Activated CD4-positive, alpha-beta T cell treated with anti-CD3 and anti-CD28 coated beads, Interleukin-2, Interleukin-4, amounts not matched to agents 100 ng/mL and 50 ng/mL, durations not matched to agents 16 hours and 8 hours (primary cell): Measurements from ENCODE around the gene MAN2A2.

Source experiments
- DNase-seq: peaks from one replicate; pipeline ENCODE4 v3.0.0-alpha.2; 2020; ENCODE audit warnings: low spot score

The MAN2A2 gene

DNA sequence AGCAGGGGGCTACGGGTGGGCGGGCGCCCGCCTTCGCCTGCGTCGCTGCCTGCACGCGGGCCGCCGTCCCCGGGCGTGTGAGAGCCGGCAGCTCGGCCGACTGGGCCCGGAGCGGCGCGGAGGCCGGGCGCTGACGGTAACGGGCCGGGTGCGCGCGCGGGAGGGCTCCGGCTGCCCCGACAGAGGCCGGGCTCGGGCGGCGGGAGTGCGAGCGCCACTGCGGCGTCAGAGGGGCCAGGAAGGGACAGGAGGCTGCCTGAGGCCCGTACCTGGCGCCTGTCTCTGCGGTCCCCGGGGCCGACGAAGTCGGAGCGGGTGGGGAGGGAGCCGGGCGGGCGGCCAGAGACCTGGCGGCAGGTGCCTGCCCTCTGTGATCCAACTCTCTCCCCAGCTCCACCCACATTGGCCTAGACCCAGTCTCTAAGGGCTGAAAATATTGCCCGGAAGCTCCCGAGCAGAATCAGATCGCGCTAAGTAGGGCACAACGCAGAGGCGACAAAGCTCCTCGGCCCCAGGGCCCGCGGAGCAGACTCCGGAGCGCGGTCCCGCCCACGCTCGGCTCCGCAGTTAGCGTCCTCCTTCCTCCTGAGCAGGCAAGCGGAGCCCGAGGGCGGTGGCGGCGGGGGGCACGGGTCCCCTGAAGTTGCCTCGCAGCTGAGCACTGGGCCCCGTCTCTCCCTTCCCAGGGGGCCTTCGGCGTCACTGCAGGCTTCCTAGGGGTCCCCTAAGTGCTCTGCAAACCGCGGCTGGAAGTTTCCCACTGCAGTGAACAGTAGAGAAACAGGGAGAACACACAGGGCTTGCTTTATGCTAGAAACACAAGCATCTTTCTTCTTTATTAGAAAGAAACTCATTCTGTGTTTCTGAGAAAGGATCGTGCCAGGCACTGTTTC lies at the start of gene MAN2A2:
MAN2A2 (plus strand) TSS at position 463 of the 893 bp plus-strand sequence. CDS start 906 bp downstream, outside the sequence.
- DNase-seq = peak; percentile 80

DNA sequence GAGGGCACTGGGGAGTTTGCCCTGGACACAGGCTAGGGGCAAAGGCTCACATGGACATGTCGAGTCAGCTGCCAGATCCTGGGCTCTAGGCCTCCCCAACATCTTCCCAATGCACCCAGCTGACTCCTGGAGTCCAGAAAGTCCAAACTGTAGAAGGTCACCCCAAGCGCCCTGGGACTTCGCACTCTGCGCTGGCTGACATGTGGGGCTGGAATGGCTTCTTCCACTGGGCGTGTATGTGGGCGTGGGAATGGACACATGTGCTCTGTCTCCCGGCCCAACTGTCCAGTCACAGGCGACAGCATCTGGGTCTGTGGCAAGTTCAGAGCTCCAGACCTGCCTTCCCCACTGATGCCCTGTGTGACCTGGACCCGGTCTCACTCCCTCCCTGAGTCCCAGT lies 48.0 kb upstream of the MAN2A2 start:
- no peak for DNase-seq

DNA sequence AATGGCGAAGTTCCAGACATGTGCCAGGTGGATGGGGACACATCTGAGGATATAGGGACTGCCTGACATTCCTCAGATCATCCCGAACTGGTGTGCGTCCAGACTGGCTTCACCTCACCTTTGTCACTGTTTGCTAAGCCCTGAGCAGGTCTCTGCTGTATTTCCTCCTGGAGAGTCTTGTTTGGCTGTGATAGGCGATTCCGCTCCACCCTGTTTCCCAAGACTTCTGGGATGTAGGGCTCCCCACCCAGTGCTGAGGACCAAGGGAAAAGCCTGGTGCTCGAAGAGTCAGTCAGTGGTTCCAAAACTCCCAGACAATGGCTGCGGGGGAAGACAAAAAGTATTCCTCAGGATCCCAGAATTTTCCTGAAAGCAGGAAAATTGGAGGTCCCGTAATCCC lies 45.8 kb upstream of the MAN2A2 start:
- no peak for DNase-seq

- no peak for DNase-seq
These were observed 45.1 kb upstream of the MAN2A2 start for GRCh38 chr15:90857883-90858443.

DNA sequence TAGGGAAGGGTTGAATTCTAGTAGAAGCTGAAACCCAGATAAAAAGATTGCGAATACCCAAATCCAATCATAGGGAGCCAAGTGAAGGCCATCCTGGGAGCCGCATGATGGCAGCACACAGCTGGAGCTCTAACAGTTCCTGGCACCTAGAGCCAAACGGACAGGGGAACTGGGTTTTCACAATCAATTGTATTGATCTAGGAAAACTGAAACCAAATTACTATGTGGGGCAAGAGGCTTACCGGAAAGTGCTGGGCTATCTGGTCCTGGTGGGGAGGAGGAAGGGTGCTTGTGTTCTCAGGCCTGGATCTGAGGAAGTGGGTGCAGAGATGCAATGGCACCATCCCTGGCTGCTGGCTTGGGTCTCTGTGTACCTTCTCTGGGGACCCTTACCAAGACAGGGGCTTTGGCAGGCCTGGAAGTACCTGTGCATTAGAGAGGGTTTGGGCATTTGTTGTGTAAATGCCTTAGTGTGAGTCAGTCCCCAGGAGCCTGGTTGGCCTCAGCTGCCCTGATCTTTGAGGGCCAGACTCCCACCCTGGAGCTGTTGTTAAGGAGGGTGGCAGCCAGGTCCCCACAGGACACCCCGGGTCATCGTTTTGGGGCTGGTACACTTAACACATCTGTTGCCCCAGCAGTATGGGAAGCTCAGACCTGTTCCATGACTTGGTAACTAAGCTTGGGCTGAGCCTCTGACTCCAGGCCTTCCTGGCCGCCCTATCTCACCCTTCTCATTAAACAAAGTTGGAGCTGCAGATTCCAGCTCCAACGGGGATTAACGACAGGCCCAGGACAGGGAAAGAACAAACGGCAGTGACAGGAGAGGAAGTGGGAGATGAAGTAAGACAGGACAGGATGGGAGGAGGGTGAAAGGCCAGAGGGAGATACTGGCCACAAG lies 43.6 kb upstream of the MAN2A2 start:
- DNase-seq = no peak

- no peak for DNase-seq
These were observed 42.7 kb upstream of the MAN2A2 start for GRCh38 chr15:90860450-90860849.

DNA sequence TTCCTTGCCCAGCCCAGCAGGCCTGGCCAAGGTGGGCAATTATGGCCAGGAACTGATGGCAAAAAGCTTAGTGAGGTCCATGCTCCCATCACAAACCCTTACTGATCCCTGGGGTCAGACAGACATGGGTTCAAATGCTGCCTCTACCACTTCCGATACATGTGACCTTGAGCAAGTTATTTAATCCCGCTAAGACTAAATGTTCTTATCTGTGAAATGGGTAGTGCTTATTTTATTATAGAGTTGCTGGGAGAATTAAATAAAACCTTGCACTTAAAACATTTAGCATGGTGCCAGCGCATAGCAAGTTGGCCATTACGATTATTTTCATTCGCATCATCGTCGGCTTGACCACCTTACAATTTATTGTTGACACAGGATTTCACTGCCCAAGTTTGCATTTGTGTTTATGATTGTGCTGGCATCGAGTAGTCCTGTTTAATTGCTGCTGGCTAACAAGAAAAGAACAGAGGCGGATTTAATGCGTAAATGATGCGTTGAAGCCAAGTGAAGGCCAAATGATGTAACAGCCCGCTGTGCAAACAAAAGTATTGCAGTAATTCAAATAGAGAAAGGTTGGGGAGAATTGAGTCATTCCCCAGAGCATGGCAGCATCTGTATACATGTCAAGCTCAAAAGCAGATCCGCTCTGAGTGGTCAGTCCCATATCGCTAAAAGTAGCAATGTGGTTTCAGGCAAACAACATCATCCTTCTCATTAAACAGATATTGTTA lies 42.0 kb upstream of the MAN2A2 start:
- DNase-seq = peak; percentile 62

DNA sequence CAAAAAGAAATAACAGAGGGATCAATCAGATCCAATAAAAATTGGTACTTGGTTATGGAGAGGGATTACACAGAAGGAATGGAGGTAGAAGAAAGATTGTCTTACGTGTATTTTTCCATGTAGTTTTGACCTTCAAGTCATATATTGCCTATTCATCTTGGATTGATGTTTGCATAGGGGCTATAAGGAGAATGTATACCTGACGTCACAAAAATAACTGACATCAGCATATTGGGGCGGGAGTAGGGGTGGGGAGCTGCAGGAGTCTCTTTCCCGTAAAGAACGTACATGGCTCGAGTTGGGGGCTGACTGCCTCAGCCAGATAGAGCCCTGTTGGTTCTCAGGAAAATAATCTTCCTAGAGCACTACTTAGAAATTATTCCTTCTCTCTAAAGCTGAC lies 40.6 kb upstream of the MAN2A2 start:
- DNase-seq = no peak

DNA sequence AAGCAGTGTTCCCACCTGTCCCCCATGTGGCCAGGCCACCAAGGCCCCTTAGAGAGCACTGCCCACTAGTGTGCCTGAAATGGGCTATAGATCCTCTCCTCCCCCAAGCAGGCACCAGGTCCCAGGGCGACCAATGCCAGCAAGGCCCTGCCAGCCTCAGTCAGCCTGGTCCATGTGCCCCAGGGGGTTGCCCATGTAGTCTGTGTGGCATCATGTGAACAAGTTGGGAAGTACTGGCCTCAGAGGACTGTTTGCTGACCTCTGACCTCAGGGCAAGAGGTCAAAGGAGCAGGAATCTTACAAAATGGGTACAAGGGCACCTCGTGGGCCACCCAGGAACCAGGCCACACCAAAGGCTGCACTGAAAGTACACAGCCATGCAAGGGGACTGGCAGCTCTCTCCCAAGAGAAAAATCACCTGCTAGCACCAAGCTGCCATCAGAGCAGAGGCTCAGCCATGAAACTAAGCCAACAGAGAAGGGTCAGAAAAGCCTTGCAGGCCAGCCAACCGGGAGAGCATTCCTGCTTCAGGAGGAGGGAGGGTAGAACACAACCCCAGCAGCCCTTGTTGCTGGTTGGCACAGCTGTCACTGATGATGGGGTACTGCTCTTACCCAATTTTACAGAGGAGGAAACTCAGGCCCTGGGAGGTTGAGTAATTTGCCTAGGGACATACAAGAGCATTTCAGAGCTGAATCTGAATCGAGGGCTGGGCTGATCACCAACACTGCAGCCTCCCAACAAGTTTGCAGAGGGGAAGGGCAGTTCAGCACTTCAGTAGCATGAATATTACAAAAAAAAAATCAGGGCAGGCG lies 39.9 kb upstream of the MAN2A2 start:
- no peak for DNase-seq

DNA sequence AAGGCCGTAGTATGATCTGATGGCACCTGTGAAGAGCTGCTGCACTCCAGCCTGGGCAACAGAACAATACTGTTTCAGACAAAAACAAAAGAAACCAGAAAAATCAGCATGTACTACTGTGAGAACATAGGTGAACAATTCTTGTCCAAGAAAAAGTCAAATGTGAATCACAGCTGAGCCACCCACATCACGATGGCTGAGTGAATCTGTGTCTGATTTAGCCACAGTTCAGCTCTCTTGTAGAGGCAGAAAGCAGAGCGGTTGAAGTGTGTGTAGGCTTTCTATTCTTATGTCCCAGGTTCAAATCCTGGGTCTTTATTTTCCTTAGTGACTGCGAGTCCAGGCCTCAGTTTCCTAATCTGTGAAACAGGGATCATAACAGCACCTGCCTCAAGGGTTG lies 39.1 kb upstream of the MAN2A2 start:
- DNase-seq = no peak

DNA sequence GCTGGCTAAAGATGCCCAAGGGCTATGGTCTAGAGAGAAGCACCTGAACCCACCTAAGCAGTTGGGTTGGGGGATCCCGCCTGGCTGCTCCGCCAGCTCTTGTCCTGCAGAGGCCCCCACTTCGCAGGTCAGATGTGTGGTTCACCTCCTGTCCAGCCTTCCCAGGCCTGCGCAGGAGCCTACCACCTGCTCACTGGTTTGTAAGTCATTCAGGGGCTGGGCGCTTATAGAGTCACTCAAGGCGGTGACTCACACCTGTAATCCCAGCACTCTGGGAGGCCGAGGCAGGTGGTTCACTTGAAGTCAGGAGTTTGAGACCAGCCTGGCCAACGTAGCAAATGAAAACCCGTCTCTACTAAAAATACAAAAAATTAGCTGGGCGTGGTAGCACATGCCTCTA lies 38.6 kb upstream of the MAN2A2 start:
- no peak for DNase-seq

- DNase-seq = no peak
These were observed 37.4 kb upstream of the MAN2A2 start for GRCh38 chr15:90865702-90866101.

GRCh38 chr15:90866161-90866715 lies 36.9 kb upstream of the MAN2A2 start:
- no peak for DNase-seq

DNA sequence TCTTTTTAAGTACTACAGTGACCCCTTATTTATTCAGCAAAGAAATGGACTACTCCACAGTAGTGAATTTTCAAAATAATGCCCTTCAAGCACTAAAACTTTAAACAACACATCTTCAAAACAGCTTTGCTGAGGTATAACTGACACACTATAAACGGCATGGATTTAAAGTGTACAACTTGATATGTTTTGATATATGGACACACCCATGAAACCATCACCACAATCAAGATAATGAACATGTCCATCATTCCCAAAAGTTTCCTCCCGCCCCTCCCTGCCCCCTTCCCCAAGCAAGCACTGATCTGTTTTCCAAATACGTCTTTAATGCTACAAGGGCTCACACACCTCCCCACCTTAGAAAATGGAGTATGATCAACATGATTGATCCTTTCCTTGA lies 36.3 kb upstream of the MAN2A2 start:
- no peak for DNase-seq

GRCh38 chr15:90868261-90868689 lies 34.8 kb upstream of the MAN2A2 start, which contains the start of gene FURIN:
Gene FURIN (plus strand): TSS chr15:90868588. CDS start chr15:90875741, 7,153 bp downstream.
- no peak for DNase-seq

- no peak for DNase-seq
These were observed 34.0 kb upstream of the MAN2A2 start for GRCh38 chr15:90869140-90869541.

DNA sequence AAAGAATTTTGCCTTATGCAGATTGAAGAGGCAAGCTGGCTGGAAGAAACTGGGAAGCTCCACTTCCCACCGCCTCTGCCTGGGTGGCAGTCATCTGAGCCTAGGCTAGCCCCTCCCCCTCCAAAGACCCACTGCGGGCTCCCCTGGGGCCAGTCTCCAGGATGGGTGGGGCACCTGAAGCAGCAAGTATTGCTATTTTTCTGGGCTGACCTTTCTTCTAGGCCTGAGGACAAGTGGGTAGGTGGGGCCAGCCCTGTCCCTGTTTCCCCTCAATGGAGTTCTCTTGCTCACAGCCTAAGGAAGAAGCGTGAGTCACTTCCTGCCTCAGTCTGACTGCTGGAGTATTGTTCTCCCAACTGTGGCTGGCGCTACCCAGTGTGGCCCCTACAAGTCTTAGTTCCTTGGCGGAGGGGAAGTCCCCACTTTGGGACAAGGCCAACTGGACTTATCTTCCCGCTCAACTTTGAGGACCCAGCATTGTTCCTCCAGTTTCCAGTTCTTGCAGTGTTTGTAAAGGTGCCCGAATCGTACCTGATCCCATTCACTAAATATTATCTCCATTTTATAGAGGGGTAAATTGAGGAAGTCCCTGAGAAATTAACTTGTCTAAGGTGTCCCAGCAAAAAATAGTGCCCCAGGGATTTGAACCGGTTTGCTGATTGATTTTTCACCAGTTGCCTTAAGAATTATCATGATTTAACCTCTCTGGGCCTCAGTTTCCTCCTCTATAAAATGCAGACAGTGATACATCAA lies 33.3 kb upstream of the MAN2A2 start:
- DNase-seq = peak; percentile 76

DNA sequence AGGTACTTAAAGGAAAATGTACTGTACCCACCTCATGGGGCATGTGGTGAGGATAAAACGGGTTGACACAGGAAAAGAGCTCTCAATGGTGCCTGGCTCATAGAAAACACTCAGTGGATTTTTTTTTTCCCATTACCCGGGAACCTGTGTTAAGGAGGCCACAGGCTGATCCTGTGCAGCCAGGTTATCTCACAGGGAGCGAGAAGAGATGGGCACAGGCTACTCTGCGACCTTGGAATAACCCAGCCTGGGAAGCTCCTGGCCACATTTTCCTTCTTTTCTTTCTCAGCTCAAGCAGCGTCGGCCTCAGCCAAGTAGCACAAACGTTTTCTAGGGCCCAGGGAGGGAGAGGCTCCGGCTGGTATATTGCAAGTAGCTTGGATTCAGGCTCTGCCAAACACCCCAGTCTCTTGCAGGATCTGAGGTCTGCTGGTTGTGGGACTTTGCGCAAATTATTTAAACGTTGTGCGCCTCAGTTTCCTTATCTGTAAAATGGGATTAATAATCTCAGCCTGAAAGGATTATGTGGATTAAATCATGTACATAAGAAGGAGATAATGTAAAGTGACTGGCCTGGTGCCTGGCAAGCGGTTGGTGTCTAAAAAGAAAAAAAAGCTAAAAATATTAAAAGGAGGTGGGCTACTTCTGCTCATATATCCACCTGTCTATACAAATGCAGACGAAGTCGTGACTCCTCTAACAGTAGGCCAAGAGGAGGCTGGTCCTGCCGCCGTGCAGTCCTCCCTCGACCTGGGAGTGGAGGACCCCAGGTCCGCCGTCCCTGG lies 32.6 kb upstream of the MAN2A2 start:
- no peak for DNase-seq

DNA sequence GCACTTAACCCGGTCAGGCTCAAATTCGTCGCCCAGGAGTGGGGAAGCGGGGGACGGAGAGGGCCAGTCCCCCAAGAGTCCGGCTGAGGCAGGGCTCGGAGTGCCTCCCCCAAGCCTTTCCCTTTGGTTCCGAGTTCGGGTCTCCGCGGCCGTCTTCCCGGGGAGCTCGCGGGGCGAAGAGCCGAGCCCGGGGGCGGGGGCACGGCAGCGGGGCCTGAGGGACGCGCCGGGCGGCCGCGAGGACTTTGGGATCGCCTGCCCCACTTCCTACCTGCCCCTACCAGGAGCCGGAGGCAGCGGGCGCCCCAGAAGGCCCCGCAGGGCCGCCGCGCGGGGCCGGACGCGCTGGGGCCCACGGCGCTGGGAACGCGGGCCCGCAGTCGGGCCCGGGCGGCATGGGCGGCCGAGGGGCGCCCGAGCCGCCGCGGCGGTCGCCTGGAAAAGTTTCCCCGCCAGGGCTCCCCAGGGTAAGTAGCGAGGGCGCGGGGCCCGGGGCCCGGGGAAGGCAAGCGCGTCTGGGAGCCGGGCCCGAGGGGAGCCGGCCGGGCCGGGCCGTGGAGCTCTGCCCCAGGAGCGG lies 31.9 kb upstream of the MAN2A2 start:
- no peak for DNase-seq
